ENCODE results near the gene PTGIR. TPM values are rescaled to one million over a fixed set of nuclear protein-coding genes. Genes with fewer than 3 reads are reported as not detected.

The PTGIR gene
- total RNA-seq, 1 donor from 2014 or later: 3.8 TPM

DNA sequence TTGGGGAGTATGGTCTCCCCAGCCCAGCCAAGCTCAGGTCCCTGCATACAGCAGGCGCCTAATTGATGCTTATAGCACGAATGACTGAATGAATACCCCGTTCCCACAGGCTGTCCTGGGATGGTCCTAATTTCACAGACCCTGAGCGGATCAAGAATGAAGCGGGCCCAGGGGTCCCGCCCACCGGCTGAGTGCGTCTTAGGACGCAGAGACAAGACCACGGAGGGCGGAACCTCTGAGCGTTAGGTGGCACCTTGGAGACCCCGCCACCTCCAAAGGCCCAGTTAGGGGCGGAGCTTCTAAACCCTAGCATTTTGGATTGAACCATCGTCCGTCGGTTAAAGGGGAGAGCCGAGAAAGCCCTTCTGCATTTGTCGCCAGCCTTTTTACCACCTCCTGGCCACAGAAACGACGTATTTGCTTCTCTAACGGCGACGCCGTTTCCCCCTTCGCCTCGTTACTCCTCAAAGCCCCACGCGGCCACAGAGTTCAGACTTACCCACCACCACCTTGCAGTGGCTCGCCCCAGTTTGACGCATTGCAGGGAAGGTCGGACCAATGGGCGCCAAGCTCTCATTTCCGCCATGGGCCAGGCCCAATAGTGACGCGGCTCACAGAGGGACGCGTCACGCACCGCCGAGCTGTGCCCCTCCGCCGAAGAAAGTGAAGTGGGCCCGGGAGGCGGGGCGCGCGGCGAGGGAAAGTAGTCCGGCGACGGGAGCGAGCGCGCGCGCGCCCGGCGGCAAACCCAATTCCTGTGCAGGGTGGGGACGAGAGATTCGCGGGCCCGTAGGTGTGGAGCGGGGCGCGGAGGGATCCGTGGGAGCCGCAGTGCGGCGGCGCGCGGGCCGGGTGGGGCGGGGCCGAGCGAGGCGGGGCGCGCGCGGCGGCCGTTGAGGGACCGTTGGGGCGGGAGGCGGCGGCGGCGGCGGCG, 24.2 kb downstream of the PTGIR start:
- peak; percentile 98 for DNase-seq

DNA sequence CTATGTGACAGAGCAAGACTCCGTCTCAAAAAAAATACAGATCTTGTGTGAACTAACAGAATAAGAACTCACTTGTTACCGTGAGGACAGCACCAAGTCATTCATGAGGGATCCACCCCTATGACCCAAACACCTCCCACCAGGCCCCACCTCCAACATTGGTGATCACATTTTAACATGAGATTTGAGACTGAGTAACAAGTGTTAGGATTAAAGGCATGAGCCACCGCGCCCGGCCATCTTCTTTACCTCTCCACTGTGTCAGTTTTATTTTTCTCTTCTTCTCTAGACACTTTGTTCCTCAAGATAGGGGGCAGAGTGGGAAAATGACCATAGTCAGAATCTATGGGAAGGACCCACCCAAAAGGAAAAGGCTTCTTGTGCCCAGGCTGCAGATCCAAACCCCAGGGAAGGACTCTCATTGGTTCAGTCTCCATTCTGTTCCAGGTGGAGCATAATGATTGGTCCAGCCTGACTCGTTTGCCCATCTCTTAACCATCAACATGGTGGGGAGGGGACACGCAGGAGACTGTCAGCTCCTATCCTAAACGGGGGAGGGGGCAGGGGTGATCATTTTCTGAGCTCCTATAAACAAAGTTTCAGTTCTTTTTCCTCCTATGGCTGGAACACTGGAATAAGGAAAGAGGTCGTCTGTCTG, 25.0 kb downstream of the PTGIR start:
- no peak for DNase-seq

DNA sequence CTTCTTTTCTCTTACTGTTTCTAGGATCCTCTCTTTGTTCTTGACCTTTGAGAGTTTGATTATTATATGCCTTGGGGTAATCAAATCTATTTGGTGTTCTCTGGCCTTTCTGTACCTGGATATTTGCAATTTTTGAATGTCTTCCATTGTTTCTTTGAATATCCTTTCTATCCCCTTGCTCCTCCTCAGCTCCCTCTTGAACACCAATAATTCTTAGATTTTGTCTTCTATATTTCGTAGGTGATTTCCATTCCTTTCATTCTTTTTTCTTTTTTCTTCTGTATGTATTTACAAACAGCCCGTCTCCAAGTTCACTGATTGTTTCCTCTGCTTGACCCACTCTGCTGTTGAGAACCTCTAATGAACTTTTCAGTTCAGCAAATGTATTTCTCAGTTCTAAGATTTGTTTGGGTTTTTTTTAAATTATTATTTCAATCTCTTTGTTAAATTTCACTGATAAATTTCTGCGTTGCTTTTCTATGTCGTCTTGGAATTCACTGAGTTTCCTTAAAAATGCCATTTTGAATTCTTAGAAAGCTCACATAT, 26.4 kb downstream of the PTGIR start:
- DNase-seq: no peak

DNA sequence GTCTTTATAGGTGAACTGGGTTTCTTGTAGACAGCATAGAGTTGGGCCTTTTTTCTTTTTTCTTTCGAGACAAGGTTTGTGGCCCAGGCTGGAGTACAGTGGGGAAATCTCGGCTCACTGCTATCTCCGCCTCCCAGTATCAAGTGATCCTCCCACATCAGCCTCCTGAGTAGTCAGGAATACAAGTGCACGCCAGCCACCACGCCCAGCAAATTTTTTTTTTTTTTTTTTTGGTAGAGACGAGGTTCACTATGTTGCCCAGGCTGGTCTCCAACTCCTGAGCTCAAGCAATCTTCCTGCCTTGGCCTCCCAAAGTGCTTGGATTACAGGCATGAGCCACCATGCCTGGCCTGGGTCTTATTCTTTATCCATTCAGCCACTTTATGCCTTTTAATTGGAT, 28.9 kb downstream of the PTGIR start:
- DNase-seq: no peak

DNA sequence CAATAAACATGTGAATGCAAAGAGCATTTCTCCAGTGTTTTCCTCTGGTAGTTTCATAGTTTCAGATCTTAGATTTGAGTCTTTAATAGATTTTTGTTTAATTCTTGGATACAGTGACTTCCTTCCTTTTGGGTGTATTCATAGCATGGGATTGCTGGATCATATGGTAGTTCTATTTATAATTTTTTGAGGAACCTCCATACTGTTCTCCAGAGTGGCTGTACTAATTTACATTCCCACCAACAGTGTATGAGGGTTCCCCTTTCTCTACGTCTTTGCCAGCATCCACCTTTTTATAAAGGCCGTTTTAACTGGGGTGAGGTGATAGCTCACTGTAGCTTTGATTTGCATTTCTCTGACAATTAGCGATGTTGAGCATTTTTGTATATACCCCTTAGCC, 33.0 kb downstream of the PTGIR start:
- no peak for DNase-seq

DNA sequence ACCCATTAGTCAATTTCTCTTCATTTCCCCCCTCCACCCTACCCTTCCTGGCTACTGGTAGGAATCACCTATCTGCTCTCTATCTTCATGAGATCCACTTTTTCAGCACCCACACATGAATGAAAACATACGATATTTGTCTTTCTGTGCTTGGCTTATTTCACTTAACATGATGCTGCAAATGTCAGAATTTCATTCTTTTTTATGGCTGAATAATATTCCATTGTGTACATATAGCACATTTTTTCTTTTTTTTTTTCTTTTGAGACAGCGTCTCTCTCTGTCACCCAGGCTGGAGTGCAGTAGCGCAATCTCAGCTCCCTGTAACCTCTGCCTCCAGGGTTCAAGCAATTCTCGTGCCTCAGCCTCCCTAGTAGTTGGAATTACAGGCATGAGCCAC, 33.6 kb downstream of the PTGIR start:
- DNase-seq: no peak

DNA sequence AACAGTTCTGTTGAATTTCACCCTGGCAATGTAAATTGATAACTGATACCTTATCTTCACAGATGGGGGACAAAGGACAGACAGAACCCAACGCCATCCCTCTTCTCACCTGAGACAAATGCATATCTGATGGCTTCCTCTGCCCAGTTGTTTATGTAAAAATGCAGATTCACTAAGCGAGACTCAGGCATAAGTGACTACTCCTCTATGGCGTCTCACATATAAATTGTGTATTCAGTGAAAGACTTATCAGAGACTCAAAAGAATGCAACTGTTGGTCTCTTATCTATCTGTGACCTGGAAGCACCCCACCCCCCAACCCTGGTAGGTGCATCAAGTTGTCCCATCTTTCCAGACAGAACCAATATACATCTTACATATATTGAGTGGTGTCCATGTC, 37.0 kb downstream of the PTGIR start:
- no peak for DNase-seq

DNA sequence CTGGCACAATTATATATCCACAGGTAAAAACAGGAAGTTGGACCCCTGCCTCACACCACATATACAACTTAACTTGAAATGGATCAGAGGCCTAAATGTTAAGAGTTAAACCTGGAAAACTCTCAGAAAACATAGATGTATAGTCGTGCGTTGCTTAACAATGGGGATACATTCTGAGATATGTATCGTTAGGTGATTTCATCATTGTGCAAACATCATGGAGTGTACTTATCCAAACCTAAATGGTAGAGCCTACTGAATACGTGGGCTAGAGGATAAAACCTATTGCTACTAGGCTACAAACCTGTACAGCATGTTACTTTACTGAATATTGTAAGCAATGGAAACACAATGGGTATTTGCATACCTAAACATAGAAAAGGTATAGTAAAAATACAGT, 38.6 kb downstream of the PTGIR start:
- DNase-seq: no peak

DNA sequence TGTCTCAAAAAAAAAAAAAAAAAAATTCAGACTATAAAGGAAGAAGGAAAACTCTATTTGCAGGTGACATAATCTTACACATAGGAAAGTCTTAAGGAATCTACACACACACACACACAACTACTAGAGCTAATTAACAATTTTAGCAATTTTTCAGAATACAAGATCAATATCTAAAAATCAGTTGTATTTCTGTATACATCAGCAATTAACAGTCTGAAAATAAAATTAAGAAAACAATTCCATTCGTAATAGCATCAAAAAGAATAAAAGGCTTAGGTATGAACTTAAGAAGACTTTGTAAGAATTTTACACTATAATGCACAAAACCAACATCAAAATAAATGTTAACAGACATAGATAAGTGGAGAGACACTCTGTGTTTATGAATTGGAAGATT, 39.4 kb downstream of the PTGIR start:
- no peak for DNase-seq

DNA sequence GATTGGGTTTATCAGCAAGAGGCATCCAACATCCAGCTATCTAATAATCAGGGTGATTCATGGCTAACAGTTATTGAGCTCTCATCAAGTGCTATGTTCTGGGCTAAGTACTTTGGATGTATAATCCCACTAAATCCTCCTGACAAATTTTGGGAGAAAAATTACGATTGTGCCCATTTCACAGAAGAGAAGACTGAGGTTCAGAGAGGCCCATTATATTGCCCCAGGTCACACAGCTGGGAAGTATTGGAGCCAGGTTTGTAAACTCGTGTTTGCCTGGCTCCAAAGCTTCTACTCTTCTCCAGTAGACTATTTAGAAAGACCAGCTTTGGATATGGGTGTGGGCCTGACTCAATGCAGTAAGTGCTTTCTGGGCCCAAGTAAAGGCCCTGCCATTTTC, 44.6 kb downstream of the PTGIR start:
- DNase-seq: no peak

DNA sequence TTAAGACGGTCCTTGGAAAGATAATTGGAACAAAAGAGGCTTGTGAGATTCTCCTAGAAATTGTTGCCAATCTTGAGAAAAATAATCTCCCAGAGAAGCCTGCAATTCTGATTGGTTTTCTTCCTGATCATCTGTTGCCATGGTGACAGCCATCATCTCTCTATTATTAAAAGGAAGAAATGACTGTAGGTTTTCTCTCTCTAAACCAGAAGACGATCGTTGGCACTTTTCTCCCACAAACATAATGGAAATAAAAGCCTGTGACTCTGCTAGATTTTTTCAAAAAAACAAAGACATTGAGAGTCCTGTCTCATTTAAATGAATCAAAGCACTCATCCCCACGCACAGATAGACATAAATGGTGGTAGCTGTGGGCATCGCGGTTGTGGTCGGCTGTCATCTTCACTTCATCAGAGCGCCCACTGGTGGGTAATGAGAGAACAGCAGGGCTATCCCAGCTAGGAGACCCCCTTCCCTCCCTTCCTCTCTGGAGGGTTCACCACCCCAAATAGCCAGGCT, 45.5 kb downstream of the PTGIR start:
- no peak for DNase-seq

DNA sequence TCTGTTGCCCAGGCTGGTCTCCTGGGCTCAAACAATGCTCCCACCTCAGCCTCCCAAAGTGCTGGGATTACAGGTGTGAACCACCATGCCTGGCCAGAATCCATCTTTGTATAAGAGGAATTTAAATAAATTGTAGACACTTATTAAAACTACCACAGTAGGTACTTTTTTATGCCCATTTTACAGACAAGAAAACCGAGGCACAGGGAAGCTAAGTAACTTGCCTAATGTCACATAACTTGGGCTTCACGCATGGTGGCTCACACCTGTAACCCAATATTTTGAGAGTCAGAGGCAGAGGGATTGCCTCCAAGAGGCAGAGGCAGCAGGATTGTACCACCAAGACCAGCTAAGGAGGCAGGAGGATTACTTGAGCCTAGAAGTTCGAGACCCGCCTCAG, 46.4 kb downstream of the PTGIR start:
- no peak for DNase-seq

DNA sequence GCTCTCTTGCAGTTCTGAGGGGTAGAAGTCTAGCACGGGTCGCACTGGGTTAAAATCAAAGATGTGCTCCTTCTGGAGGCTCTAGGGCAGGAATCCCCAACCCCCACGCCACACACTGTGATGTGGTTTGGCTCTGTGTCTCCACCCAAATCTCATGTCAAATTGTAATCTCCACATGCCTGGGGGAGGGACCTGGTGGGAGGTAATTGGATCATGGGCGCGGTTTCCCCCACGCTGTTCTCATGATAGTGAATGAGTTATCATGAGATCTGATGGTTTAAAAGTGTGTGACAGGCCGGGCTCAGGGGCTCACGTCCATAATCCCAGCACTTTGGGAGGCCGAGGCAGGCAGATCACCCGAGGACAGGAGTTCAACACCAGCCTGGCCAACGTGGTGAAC, 50.4 kb downstream of the PTGIR start:
- no peak for DNase-seq

DNA sequence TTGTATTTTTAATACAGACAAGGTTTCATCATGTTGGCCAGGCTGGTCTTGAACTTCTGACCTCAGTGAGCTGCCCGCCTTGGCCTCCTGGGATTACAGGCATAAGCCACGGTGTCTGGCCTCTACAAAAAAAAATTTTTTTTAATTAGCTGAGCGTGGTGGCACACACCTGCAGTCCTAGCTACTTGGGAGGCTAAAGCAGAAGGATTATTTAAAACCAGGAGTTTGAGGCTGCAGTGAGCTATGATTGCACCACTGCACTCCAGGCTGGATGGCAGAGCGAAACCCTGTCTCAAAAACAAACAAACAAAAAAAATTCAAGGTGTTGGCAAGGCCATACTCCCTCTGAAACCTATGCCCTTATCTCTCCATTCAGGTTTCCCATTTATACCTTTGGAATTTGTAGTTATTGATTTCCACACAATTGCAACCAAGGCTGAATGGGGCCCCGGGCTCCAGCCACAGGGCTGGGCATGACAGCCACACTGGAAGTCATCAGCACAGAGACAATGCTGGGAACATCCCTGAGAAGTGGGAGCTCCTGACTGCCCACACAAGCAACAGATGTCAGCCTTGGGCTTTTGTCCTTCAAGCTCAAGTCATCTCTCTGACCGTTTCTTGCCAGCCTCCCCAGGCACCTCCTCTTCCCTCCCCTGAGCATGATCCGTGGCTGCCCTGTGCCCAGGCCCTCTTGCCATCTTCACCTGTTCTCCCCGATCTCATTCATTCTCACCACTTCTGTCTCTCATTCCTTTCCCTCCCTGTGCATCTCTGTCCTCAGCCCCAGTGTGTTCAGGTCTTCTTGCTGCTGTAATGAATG, 51.0 kb downstream of the PTGIR start:
- DNase-seq: no peak

DNA sequence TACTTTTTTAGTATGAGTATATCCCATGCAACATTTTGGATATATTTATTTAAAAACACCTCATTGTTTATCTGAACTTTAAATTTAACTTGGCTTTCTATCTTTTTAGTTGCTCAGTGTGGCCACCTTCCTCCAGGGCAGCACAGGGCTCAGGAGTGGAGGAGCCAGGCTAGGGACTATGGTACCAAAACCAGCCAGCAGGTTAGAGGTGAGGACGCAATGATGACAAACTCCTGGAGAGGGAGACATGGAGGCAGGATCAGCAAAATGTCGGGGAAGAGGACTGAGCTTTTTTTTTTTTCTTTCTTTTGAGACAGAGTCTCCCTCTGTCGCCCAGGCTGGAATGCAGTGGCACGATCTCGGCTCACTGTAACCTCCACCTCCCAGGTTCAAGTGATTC, 53.4 kb downstream of the PTGIR start:
- no peak for DNase-seq

Other genes starting within 250 kb of the PTGIR start
- 36.2 TPM for gene CCDC8, start 211.5 kb downstream of the PTGIR start, total RNA-seq
- 0.20 TPM for gene PNMA8C, start 196.2 kb downstream of the PTGIR start, total RNA-seq
- gene PNMA8A, start 153.5 kb downstream of the PTGIR start, total RNA-seq: 17.3 TPM
- 4.8 TPM for gene PNMA8B, start 129.2 kb downstream of the PTGIR start, total RNA-seq
- gene CALM3, start 23.8 kb downstream of the PTGIR start, total RNA-seq: 67.7 TPM
- not detected for gene GNG8, start 11.1 kb upstream of the PTGIR start, total RNA-seq
- 6.7 TPM for gene DACT3, start 36.1 kb upstream of the PTGIR start, total RNA-seq
- gene PRKD2, start 92.0 kb upstream of the PTGIR start, total RNA-seq: 26.2 TPM
- 7.0 TPM for gene FKRP, start 121.0 kb upstream of the PTGIR start, total RNA-seq
- 45.1 TPM for gene STRN4, start 121.4 kb upstream of the PTGIR start, total RNA-seq
- 21.0 TPM for gene SLC1A5, start 163.5 kb upstream of the PTGIR start, total RNA-seq
- gene AP2S1, start 225.8 kb upstream of the PTGIR start, total RNA-seq: 65.5 TPM
- gene ARHGAP35, start 235.9 kb upstream of the PTGIR start, total RNA-seq: 31.9 TPM